ENCODE results near the gene RFWD3. TPM values are rescaled to one million over a fixed set of nuclear protein-coding genes. Genes with fewer than 3 reads are reported as not detected.
"Not testable (repeated sequence)": the region's sequence is repeated elsewhere in the genome, so short reads cannot be mapped to it uniquely, and the experiment has no call there.

Gene RFWD3
- 13.7 and 16.7 TPM in 2 replicates for total RNA-seq

GRCh38 chr16:74666425-74667254, at the start of gene RFWD3:
Gene RFWD3, minus strand, starts transcription at chr16:74666877. Its CDS starts 5,428 bp downstream, at chr16:74661449.
- DNase-seq (ENCODE audit: low read depth in 2 of 2), result peak; percentile 99

DNA sequence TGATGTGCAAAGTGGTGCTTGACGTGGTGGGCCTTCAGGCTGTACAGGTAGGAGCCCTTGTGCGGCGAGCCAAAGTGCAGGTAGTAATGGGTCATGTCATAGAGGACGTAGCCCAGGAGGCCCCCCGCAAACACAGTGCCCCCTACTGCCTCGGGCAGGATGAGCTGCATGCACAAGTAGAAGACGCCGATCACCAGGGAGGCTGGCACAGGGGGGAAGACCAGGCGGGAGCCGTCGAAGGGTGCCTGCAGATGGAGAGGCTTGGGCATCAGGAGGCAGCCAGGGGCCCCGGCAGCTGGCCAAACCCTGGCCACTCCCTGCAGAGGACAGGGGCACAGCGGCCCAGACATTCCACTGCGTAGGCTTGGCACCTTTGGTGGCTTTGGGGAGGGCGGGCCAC, 49.7 kb upstream of the RFWD3 start:
- no peak for DNase-seq (ENCODE audit: low read depth in 2 of 2)

- no peak for DNase-seq (ENCODE audit: low read depth in 2 of 2)
These were observed 47.2 kb upstream of the RFWD3 start for GRCh38 chr16:74713876-74714275.

GRCh38 chr16:74713325-74713724, 46.6 kb upstream of the RFWD3 start:
- DNase-seq (ENCODE audit: low read depth in 2 of 2), result no peak

DNA sequence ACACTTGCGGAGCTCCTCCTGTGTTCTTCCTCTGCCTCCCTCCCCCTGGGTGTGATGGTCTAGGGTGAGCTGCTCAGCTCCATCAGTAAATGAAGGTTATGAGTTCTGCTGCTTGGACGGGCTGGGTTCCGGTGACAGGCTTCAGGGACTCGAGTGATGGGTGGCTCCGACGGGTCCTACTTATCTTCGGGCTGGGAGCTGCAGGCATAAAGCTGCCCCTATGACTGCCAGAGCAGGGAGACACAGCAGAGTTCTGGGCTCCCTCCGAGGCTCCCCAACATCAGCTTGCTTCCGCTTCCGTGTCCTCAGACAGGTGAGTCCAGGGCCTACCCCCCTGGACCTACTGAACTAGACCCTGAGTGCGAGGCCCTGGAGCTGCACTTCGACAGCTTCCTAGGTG, 45.3 kb upstream of the RFWD3 start:
- no peak for DNase-seq (ENCODE audit: low read depth in 2 of 2)

GRCh38 chr16:74710401-74710800, 43.7 kb upstream of the RFWD3 start:
- DNase-seq (ENCODE audit: low read depth in 2 of 2), result no peak

DNA sequence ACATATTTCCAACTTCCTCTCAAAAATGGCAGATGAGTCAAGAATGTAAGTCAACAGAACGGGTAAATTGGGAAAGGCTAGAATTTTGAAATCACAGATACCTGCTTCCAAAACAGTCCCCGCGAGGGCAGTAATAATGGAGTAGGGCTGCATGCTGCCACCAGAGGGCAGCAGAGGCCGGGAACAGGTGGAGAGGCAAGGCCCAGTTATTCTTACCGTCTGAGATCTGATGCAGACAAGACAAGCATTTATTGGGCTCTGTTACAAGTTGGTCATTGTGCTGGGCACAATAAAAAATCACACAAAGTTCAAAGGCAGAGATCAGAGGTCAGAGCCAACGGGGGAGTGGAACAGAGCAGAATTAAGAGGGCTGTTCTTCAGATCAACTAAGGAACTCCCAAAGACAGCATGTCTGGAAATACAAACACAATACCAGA, 42.8 kb upstream of the RFWD3 start:
- peak; percentile 77 to 83 for DNase-seq (ENCODE audit: low read depth in 2 of 2)

DNA sequence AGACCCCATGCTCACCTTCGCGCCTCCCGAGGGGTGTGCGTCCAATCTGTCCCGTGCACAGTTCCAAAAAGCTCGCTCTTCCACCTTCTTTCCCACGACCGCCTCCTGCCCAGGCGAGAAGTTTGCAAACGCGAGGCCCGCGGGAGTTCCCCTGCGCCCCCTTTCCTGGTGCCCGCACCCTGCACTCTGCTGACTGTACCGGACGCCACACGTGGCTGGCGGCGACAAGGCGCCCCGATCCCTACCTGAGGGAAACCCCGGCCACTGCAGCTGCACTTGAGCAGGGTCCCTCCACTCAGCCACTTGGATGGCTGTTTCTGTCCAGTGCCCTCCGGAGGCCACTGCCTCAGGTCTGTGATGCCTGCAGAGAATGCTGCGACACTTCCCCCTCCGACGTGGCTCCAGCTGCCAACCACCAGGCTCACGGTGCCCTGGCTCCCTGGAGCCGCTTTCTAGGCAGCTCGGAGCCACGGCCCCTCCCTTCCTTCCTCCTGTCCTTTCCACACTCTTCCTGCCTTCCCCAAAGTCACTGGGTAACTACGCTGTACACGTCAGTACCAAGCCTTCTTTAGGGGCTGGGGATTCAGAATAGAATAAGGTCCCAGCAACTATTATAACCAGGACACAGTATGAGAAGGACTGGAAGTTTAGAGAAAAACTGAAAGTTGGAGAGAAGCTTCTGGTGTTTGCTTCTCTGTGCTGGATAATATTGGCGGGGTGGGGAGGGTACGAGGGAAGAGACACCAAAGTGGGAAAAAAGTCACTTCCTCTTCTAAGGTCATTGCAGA, 34.0 kb upstream of the RFWD3 start, which contains the start of gene MLKL:
Gene MLKL, minus strand, starts transcription at position 425 of the 788 bp plus-strand sequence. CDS start 5,105 bp downstream, outside the sequence.
- DNase-seq (ENCODE audit: low read depth in 2 of 2), result peak; percentile 44 to 46

- peak; percentile 32 to 38 for DNase-seq (ENCODE audit: low read depth in 2 of 2)
These were observed 33.4 kb upstream of the RFWD3 start for GRCh38 chr16:74700116-74700437.

DNA sequence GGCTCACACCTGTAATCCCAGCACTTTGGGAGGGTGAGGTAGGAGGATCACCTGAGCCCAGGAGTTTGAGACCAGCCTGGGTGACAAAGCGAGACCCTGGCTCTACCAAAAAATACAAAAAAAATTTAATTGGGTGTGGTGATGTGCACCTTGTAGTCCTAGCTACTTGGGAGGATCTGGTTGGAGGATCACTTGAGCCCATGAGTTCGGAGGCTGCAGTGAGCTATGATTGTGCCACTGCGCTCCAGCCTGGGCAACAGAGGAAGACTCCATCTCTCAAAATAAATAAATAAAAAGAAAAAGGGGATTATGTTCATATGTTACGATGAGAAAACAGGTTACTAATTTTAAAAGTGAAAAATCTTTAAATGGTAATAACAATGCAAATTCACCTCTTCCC, 33.0 kb upstream of the RFWD3 start:
- no peak for DNase-seq (ENCODE audit: low read depth in 2 of 2)

- DNase-seq (ENCODE audit: low read depth in 2 of 2), result peak in 1 of 2 donors; percentile 8
These were observed 31.5 kb upstream of the RFWD3 start for GRCh38 chr16:74698222-74698621.

DNA sequence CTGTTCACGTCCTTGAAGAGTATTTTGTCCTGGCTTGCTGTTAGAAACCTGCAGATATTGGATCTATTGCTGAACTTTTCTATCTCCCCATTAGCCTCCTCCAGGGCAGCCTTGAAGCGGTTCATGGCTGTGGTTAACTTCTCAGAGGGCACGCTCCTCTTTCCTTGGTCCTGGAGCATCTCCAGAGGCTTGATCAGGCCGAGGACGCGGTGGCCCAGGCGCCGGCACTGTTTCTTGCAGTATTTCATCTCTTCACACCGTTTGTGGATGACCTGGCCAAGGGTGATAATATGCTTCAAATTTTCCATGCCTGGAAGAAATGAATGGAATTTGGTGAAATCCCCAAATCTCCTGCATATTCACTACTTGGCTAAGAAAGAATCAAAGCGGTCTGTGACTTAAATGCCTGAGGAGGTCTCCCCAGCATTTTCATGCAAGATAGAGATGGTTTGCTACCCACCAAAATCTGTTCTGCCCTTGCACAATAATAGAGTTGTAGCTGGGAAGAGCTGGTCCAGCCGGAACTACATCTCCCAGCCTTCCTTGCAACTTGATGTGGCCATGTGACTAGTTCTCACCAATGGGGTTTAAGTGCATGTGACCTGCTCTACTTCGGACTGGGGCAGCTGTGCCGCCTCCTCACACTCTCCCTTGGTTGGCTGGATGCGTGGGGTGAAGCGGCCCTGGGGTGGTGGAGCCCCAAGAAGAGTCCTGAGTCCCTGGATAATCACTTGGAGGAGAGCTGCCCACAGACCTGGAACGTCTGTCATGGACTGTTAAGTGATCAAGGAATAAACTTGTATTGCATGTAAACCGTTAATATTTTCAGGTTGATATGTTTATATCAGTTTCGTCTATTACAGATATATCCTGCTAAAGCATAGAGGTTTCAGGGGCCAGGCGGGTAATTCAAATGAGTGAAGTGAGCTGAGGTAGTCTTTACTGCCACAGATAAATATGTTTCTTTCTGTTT, 29.1 kb upstream of the RFWD3 start:
- DNase-seq (ENCODE audit: low read depth in 2 of 2), result peak; percentile 94

DNA sequence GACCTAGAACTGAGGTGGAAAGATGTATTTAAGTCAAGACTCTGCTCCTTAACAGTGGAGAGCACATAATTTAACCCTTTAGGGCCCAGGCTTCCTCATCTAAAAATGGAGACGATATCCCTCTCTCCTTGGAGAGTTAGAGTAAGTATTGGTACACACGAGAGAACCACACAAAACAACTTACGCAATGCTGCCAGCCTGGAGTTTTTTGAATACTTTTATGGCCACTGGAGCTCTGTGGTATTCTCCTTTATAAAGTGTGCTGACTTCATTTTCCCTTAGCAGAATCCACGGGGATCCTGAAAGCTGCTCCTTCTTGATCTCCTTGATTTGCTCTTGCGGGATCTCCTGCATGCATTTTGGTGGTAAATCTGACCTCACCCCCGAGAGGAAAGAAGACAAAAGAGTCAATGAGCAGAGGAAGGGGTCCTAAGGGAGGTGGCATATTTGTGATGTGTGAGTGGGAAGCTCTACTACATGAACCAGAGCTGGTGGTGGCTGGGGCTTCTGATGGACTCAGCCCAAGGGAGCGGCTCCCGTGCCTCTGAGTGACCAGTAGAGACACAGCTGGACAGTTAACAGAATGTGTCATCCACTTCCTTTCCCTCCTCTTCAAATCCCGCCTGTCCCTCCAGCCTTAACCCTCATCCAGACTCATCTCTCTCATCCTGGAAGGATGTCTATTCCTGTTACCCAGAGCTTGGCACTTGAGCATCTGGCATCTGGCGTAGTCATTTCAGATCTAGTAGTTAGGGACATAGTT, 24.6 kb upstream of the RFWD3 start:
- peak in 1 of 2 donors; percentile 43 for DNase-seq (ENCODE audit: low read depth in 2 of 2)

DNA sequence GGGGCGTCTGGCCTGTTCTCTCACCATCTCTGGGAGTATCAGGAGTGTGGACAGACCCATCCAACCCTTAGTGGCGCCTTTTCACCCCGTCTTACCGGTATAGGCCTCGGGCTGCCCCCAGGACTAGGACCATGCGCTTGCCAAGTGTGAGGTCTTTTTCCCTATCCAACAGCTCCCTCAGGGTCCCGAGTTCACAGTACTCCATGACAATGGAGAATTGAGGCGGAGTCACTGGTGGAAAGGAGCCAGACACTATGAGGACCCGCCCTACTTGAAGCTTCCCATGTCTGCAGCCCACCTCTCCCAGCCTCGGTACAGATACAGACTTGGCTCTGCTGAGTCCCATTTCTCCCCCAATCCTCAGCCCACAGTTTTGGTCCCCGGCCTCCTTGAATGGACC, 15.9 kb upstream of the RFWD3 start:
- no peak for DNase-seq (ENCODE audit: low read depth in 2 of 2)

DNA sequence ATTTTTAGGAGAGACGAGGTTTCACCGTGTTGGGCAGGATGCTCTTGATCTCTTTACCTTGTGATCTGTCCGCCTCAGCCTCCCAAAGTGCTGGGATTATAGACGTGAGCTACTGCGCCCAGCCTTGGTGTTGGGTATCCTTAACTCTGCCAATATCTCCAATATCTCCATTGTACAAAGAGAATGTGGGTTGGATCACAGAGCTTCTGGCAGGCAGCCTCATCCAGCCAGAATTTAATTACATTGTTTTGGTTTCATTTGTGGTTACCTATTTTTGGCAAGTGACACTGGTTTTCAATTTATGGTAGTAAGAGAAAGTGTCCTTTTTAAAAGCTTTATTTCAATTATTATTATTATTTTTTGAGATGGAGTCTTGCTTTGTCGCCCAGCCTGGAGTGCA, 14.0 kb upstream of the RFWD3 start:
- DNase-seq (ENCODE audit: low read depth in 2 of 2), result no peak

DNA sequence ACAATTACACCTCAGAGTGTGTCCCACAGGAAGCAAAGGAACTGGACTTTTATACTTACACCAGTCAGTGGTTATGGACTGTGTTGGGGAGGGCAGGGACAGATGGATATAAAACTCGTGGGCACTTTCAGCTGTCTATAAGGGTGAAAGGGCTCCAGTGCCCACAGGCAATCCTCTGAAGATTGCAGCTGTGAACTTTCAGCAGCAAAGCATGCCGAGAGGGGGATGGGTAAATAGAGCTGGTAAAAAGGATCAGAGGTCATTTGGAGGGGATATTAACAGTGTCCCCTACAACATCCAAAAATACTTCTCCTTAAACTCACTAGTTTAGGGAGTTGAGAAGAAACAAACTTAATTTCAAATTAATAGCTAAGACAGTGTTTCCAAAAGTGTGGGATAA, 13.3 kb upstream of the RFWD3 start:
- no peak for DNase-seq (ENCODE audit: low read depth in 2 of 2)

- DNase-seq (ENCODE audit: low read depth in 2 of 2), result no peak
These were observed 11.2 kb upstream of the RFWD3 start for GRCh38 chr16:74677868-74678267.

DNA sequence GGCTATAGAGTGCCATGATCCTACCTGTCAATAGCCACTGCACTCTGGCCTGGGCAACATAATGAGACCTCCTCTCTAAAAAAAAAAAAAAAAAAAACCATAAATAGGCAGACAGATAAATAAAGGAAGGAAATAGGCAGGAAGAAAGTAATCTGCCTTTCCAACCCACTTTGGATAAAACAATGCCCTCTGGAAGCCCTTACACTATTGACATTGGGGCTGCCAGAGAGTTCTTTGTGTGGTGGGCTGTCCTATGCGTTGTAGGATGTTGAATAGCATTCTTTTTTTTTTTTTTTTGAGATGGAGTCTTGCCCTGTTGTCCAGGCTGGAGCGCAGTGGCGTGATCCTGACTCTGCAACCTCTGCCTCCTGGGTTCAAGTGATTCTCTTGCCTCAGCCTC, 7.2 kb upstream of the RFWD3 start:
- DNase-seq (ENCODE audit: low read depth in 2 of 2), result peak in 1 of 2 donors; percentile 86

DNA sequence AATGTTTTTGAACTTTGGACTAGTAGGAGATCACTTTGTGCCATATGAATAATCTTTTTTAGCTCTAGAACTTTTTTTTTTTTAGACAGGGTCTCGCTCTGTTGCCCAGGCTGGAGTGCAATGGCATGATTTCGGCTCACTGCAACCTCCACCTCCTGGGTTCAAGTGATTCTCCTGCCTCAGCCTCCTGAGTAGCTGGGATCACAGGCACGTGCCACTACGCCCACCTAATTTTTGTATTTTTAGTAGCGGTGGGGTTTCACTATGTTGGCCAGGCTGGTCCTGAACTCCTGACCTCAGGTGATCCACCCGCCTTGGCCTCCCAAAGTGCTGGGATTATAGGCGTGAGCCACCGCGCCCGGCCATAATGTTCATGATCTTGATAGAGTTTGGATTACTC, 2.2 kb upstream of the RFWD3 start:
- not testable (repeated sequence) for DNase-seq (ENCODE audit: low read depth in 2 of 2)

GRCh38 chr16:74667255-74667700, 601 bp upstream of the RFWD3 start:
- peak; percentile 24 for DNase-seq (ENCODE audit: low read depth in 2 of 2)

GRCh38 chr16:74666010-74666421, 661 bp downstream of the RFWD3 start:
- peak in 1 of 2 donors; percentile 9 for DNase-seq (ENCODE audit: low read depth in 2 of 2)
